T-cell (primary cell): ENCODE results near the gene INMT. TPM values are rescaled to one million over a fixed set of nuclear protein-coding genes. Genes with fewer than 3 reads are reported as not detected.

Experiments
- ATAC-seq, 4 experiments: fragments of 200-7000 bp in 3 of 4; fragments of 150-1000 bp in 1 of 4; cut with Tn5 transposase; replicated peaks in 1 of 4; 1 replicate in 3 of 4; 2 replicates in 1 of 4; pipeline ENCODE4 v1.10.0; 2021; ENCODE audit warnings: moderate library complexity in 3 of 4, mild to moderate bottlenecking in 2 of 4, moderate number of reproducible peaks in 1 of 4
- CTCF ChIA-PET, 2 donors: fragments of 300-600 bp; sonication (Branson Sonifier 250); formaldehyde crosslinking; loops; one replicate each; lab custom pipeline; 2022; ENCODE audit warnings: antibody characterized with exemption in 2 of 2; lab: Charles Lee
- POLR2A ChIA-PET, 2 donors: fragments of 300-600 bp; sonication (Branson Sonifier 250); formaldehyde crosslinking; loops; one replicate each; lab custom pipeline; 2022; ENCODE audit warnings: antibody characterized with exemption in 2 of 2; lab: Charles Lee
- DNase-seq, 35 experiments: peaks; one replicate each; pipeline versions ENCODE4 v3.0.0 to v3.0.0-alpha.2; 2013 to 2023
- H3K27ac ChIP-seq: one replicate; pipeline ENCODE4 v1.5.1; 2013; ENCODE audit warnings: low read length
- H3K27me3 ChIP-seq, 2 experiments: replicated peaks in 1 of 2; 1 replicate in 1 of 2; 2 replicates in 1 of 2; pipeline versions ENCODE4 v1.6.1 to v1.7.0; 2013; ENCODE audit warnings: low read length in 1 of 2, mixed read lengths in 1 of 2; ENCODE audit not compliant: control insufficient read depth in 2 of 2, insufficient read depth in 2 of 2; ENCODE audit errors: extremely low read depth in 1 of 2
- H3K36me3 ChIP-seq, 2 donors: 1 replicate in 1 of 2; 2 replicates in 1 of 2; pipeline versions ENCODE4 v1.6.1 to v1.7.0; 2013; ENCODE audit warnings: low read length in 1 of 2; ENCODE audit not compliant: control insufficient read depth in 2 of 2, insufficient read depth in 1 of 2; ENCODE audit errors: extremely low read depth in 1 of 2
- H3K4me1 ChIP-seq, 2 experiments: 1 replicate in 1 of 2; 2 replicates in 1 of 2; pipeline versions ENCODE4 v1.6.1 to v1.7.0; 2013; ENCODE audit warnings: low read length in 2 of 2, mixed read lengths in 1 of 2; ENCODE audit not compliant: insufficient read depth in 2 of 2, control insufficient read depth in 1 of 2; ENCODE audit errors: extremely low read depth in 1 of 2
- H3K4me3 ChIP-seq, 2 donors: 1 replicate in 1 of 2; 2 replicates in 1 of 2; pipeline versions ENCODE4 v1.5.1 to v1.7.0; 2013; ENCODE audit warnings: mild to moderate bottlenecking in 2 of 2, low read length in 1 of 2, moderate library complexity in 1 of 2; ENCODE audit not compliant: control insufficient read depth in 1 of 2; ENCODE audit errors: extremely low read depth in 1 of 2
- H3K9me3 ChIP-seq: 2 replicates; pipeline ENCODE4 v1.7.0; 2013
- H3K27ac Mint-ChIP-seq, 2 donors: one replicate each; pipeline ENCODE4 v1.8.0; 2020 to 2021; ENCODE audit warnings: mild to moderate bottlenecking in 2 of 2, mixed read lengths in 2 of 2
- H3K27me3 Mint-ChIP-seq, 2 donors: one replicate each; pipeline ENCODE4 v1.8.0; 2021 to 2022; ENCODE audit warnings: mixed read lengths in 2 of 2
- H3K36me3 Mint-ChIP-seq: one replicate; pipeline ENCODE4 v1.8.0; 2021; ENCODE audit warnings: mixed read lengths
- H3K4me1 Mint-ChIP-seq, 3 donors: one replicate each; pipeline ENCODE4 v1.8.0; 2020 to 2022; ENCODE audit warnings: mixed read lengths in 3 of 3, mild to moderate bottlenecking in 1 of 3
- H3K4me3 Mint-ChIP-seq, 3 donors: one replicate each; pipeline ENCODE4 v1.8.0; 2020 to 2022; ENCODE audit warnings: mild to moderate bottlenecking in 3 of 3, mixed read lengths in 3 of 3, moderate library complexity in 3 of 3
- H3K9me3 Mint-ChIP-seq, 3 donors: one replicate each; pipeline ENCODE4 v1.8.0; 2020 to 2022; ENCODE audit warnings: mixed read lengths in 3 of 3
- WGBS: methylation state at CpG from one replicate; pipeline ENCODE4 v1.1.5; 2013; ENCODE audit warnings: missing lambda C conversion rate; ENCODE audit not compliant: insufficient coverage; 5-methylcytosine and 5-hydroxymethylcytosine counted together
- total RNA-seq, 35 experiments: library from RNA in 6 of 35; stranded (reverse) in 6 of 35; fragments of 120-200 nt in 1 of 35; gene quantifications; one replicate each; pipeline versions ENCODE4 v1.2.1 to v1.2.4 and lab custom pipeline; 2013 to 2026

INMT gene
- total RNA-seq, 5 donors from 2014 or later (not counting 1 experiment from before 2014, with no cell fraction given): 0.14 to 1.7 (median 0.75) TPM

GRCh38 chr7:30733691-30734090 is 18.2 kb upstream of the INMT start:
- Mint-ChIP-seq H3K4me3 (no peak overlapping the region), H3K27ac (no peak overlapping the region), H3K36me3 (no peaks in the 10 kb centered on the region), H3K27me3 (no peaks in the 10 kb centered on the region), H3K9me3 (no peaks in the 10 kb centered on the region), H3K4me1 (peaks cover 47 to 73% (median 51%) of the 10 kb centered on the region in 3 donors)
- H3K27me3 ChIP-seq: no peaks in the 10 kb centered on the region
- no peaks in the 10 kb centered on the region for H3K36me3 ChIP-seq
- CTCF ChIA-PET: interaction anchor here in 1 of 2 donors (1.4 kb wide), 1 partner anchor 11 kb away, joined by 3 read pairs; no protein-coding TSS in a partner anchor
- POLR2A ChIA-PET: no interaction called here
- no peak for DNase-seq
- ATAC-seq: no peak
- no peak overlapping the region for H3K27ac ChIP-seq
- no peaks in the 10 kb centered on the region for H3K9me3 ChIP-seq
- peaks cover 21 to 49% of the 10 kb centered on the region in 2 experiments for H3K4me1 ChIP-seq
- H3K4me3 ChIP-seq: no peak overlapping the region
- 92% methylated on average over 11 of the region's 11 CpGs for WGBS

- POLR2A ChIA-PET: interaction anchor here in 1 of 2 donors (0.6 kb wide), 1 partner anchor 110 kb away, joined by 3 read pairs; no protein-coding TSS in a partner anchor
- no peaks in the 10 kb centered on the region for H3K36me3 Mint-ChIP-seq
- peaks cover 47 to 72% (median 53%) of the 10 kb centered on the region in 3 donors for H3K4me1 Mint-ChIP-seq
- 89% methylated on average over 6 of the region's 7 CpGs for WGBS
- Histone ChIP-seq H3K27me3 (no peaks in the 10 kb centered on the region), H3K4me3 (no peak overlapping the region), H3K36me3 (no peaks in the 10 kb centered on the region), H3K27ac (no peak overlapping the region), H3K9me3 (no peaks in the 10 kb centered on the region), H3K4me1 (peaks cover 21 to 51% of the 10 kb centered on the region in 2 experiments)
- no peak overlapping the region for H3K4me3 Mint-ChIP-seq
- no peak for ATAC-seq
- peak overlapping the region; percentile 52 to 55 for H3K27ac Mint-ChIP-seq
- CTCF ChIA-PET: interaction anchor here (1.2 to 1.4 kb wide), 2 partner anchors 11 to 31 kb away, joined by 3 read pairs; no protein-coding TSS in a partner anchor
- H3K9me3 Mint-ChIP-seq: no peaks in the 10 kb centered on the region
- no peaks in the 10 kb centered on the region for H3K27me3 Mint-ChIP-seq
- DNase-seq: no peak
Measured at GRCh38 chr7:30734497-30734896, 17.4 kb upstream of the INMT start.

- ChIA-PET POLR2A (no interaction called here), CTCF (interaction anchor here in 1 of 2 donors (1.2 kb wide), 1 partner anchor 32 kb away, joined by 3 read pairs; no protein-coding TSS in a partner anchor)
- ATAC-seq: no peak
- H3K4me1 ChIP-seq: peaks cover 21 to 53% of the 10 kb centered on the region in 2 experiments
- WGBS: 100% methylated on average over 2 of the region's 3 CpGs
- Mint-ChIP-seq H3K9me3 (no peaks in the 10 kb centered on the region), H3K4me1 (peaks cover 50 to 71% (median 54%) of the 10 kb centered on the region in 3 donors), H3K27me3 (no peaks in the 10 kb centered on the region), H3K4me3 (no peak overlapping the region), H3K36me3 (no peaks in the 10 kb centered on the region), H3K27ac (peak overlapping the region in 1 of 2 donors; percentile 58)
- no peak overlapping the region for H3K4me3 ChIP-seq
- DNase-seq: no peak
- H3K36me3 ChIP-seq: no peaks in the 10 kb centered on the region
- H3K9me3 ChIP-seq: no peaks in the 10 kb centered on the region
- H3K27ac ChIP-seq: no peak overlapping the region
- H3K27me3 ChIP-seq: no peaks in the 10 kb centered on the region
Measured at GRCh38 chr7:30735631-30736030, 16.3 kb upstream of the INMT start.

GRCh38 chr7:30736291-30736690 is 15.6 kb upstream of the INMT start:
- ChIA-PET POLR2A (no interaction called here), CTCF (no interaction called here)
- DNase-seq: no peak
- Histone ChIP-seq H3K4me1 (peaks cover 17 to 50% of the 10 kb centered on the region in 2 experiments), H3K9me3 (no peaks in the 10 kb centered on the region), H3K27ac (no peak overlapping the region), H3K27me3 (no peaks in the 10 kb centered on the region), H3K4me3 (no peak overlapping the region), H3K36me3 (no peaks in the 10 kb centered on the region)
- WGBS: 95% methylated on average over 2 of the region's 4 CpGs
- Mint-ChIP-seq H3K27ac (peak overlapping the region in 1 of 2 donors; percentile 6), H3K4me3 (no peak overlapping the region), H3K9me3 (no peaks in the 10 kb centered on the region), H3K4me1 (peaks cover 48 to 70% (median 54%) of the 10 kb centered on the region in 3 donors), H3K27me3 (no peaks in the 10 kb centered on the region), H3K36me3 (no peaks in the 10 kb centered on the region)
- ATAC-seq: no peak

- H3K36me3 ChIP-seq: no peaks in the 10 kb centered on the region
- CTCF ChIA-PET: interaction anchor here (0.6 to 5.5 kb wide), 12 partner anchors 8 to 124 kb away, joined by 3 to 41 read pairs (median 4); no protein-coding TSS in a partner anchor
- POLR2A ChIA-PET: interaction anchor here (0.6 to 0.8 kb wide), 3 partner anchors 35 to 416 kb away, joined by 3 to 5 read pairs (median 4); no protein-coding TSS in a partner anchor
- no peak overlapping the region for H3K4me3 ChIP-seq
- Mint-ChIP-seq H3K9me3 (no peaks in the 10 kb centered on the region), H3K27me3 (no peaks in the 10 kb centered on the region), H3K4me3 (peak overlapping the region; percentile 8 to 63 (median 55)), H3K36me3 (no peaks in the 10 kb centered on the region), H3K27ac (peak overlapping the region; percentile 97 to 98), H3K4me1 (peaks cover 40 to 51% (median 45%) of the 10 kb centered on the region in 3 donors)
- 69% methylated on average over 3 of the region's 6 CpGs for WGBS
- peaks cover 17 to 34% of the 10 kb centered on the region in 2 experiments for H3K4me1 ChIP-seq
- H3K27me3 ChIP-seq: no peaks in the 10 kb centered on the region
- ATAC-seq (peak; percentile 59 to 80 (median 72)), DNase-seq (peak in 5 of 35 experiments; percentile 10 to 31 (median 13))
- peak overlapping the region; percentile 87 for H3K27ac ChIP-seq
- no peaks in the 10 kb centered on the region for H3K9me3 ChIP-seq
Measured at GRCh38 chr7:30738026-30738915, 13.7 kb upstream of the INMT start.

- no peaks in the 10 kb centered on the region for H3K9me3 ChIP-seq
- ATAC-seq: no peak
- H3K9me3 Mint-ChIP-seq: no peaks in the 10 kb centered on the region
- WGBS: no CpG with 5 or more reads among the region's 2 CpGs
- H3K36me3 Mint-ChIP-seq: no peaks in the 10 kb centered on the region
- H3K4me3 Mint-ChIP-seq: no peak overlapping the region
- H3K4me3 ChIP-seq: no peak overlapping the region
- DNase-seq: no peak
- ChIA-PET CTCF (interaction anchor here (0.6 to 5.5 kb wide), 26 partner anchors 8 to 462 kb away, joined by 3 to 41 read pairs (median 4); partner anchors contain the start of gene CRHR2 (in 2 of the 2)), POLR2A (no interaction called here)
- peaks cover 42 to 54% (median 49%) of the 10 kb centered on the region in 3 donors for H3K4me1 Mint-ChIP-seq
- no peaks in the 10 kb centered on the region for H3K27me3 ChIP-seq
- H3K27ac ChIP-seq: peak overlapping the region; percentile 87
- no peaks in the 10 kb centered on the region for H3K27me3 Mint-ChIP-seq
- H3K36me3 ChIP-seq: no peaks in the 10 kb centered on the region
- H3K4me1 ChIP-seq: peaks cover 17 to 48% of the 10 kb centered on the region in 2 experiments
- peak overlapping the region; percentile 97 to 98 for H3K27ac Mint-ChIP-seq
Measured at GRCh38 chr7:30739691-30740090, 12.2 kb upstream of the INMT start.
